HG03378 (cell line): Measurements from ENCODE around the gene SCYL1.

ENCODE experiments used
- ATAC-seq: cut with Tn5 transposase; IDR thresholded peaks from one replicate; pipeline ENCODE4 v1.9.1; 2021; ENCODE audit warnings: mild to moderate bottlenecking, moderate library complexity; ENCODE audit not compliant: unreplicated experiment

The SCYL1 gene

GRCh38 chr11:65524741-65525545 lies at the start of gene SCYL1:
TSS of gene SCYL1 (plus strand) at chr11:65525083. CDS start at chr11:65525154, 71 bp downstream.
- peak; percentile 38 for ATAC-seq

GRCh38 chr11:65476632-65477148 lies 48.2 kb upstream of the SCYL1 start:
- ATAC-seq = no peak

- ATAC-seq = peak; percentile 53
Measured at GRCh38 chr11:65477149-65477965, 47.5 kb upstream of the SCYL1 start.

GRCh38 chr11:65478388-65479183 lies 46.3 kb upstream of the SCYL1 start:
- ATAC-seq = no peak

- ATAC-seq = no peak
Measured at GRCh38 chr11:65479184-65480145, 45.4 kb upstream of the SCYL1 start.

- ATAC-seq = no peak
Measured at GRCh38 chr11:65482306-65482850, 42.5 kb upstream of the SCYL1 start.

GRCh38 chr11:65485920-65486219 lies 39.0 kb upstream of the SCYL1 start:
- no peak for ATAC-seq

- ATAC-seq = no peak
Measured at GRCh38 chr11:65486570-65487466, 38.1 kb upstream of the SCYL1 start.

- no peak for ATAC-seq
Measured at GRCh38 chr11:65487467-65488272, 37.2 kb upstream of the SCYL1 start.

GRCh38 chr11:65488273-65489034 lies 36.4 kb upstream of the SCYL1 start:
- no peak for ATAC-seq

GRCh38 chr11:65489035-65489705 lies 35.7 kb upstream of the SCYL1 start:
- ATAC-seq = no peak

- no peak for ATAC-seq
Measured at GRCh38 chr11:65489706-65490320, 35.1 kb upstream of the SCYL1 start.

GRCh38 chr11:65491163-65491465 lies 33.8 kb upstream of the SCYL1 start:
- ATAC-seq = no peak

GRCh38 chr11:65491614-65492386 lies 33.1 kb upstream of the SCYL1 start:
- no peak for ATAC-seq

- ATAC-seq = no peak
Measured at GRCh38 chr11:65492387-65492636, 32.6 kb upstream of the SCYL1 start.
